Epithelial cell of proximal tubule (primary cell): ENCODE measurements around the gene CDK6. TPM values are rescaled to one million over a fixed set of nuclear protein-coding genes. Genes with fewer than 3 reads are reported as not detected.

Experiments
- DNase-seq: peaks from one replicate; pipeline ENCODE4 v3.0.0-alpha.2; 2011; ENCODE audit warnings: low read depth
- H3K4me3 ChIP-seq: 2 replicates; pipeline ENCODE4 v1.5.1; 2011; ENCODE audit warnings: low read depth, mild to moderate bottlenecking, low read length
- total RNA-seq: library from RNA; depleted of rRNA; stranded (reverse); fragments of >200 nt; gene quantifications from 2 replicates; pipeline ENCODE4 v1.2.3, GENCODE V29; 2015
- TF ChIP-seq, protein P1 (sequence below): conservative IDR thresholded peaks from 2 replicates; pipeline ENCODE4 v1.5.1; 2012; ENCODE audit warnings: low read depth, mild to moderate bottlenecking, low read length

CDK6 gene
- total RNA-seq, 1 donor from 2014 or later, result 99.4 TPM

DNA sequence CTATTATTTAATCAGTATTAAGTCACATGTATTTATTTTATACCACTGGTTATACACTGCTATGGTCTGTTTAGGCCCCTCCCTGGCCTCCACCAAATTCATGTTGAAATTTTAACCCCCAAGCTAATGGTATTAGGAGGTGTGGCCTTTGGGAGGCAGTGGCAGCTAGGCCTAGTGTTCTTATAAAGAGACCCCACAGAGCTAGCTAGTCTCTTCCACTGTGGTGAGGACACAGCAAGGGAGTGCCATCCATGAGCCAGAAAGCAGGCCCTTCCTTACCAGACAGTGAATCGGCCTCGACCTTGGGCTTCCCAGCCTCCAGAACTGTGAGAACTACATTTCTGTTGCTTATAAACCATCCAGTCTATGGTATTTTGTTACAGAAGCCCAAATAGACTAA, 279.1 kb downstream of the CDK6 start:
- TF ChIP-seq, protein P1, sequence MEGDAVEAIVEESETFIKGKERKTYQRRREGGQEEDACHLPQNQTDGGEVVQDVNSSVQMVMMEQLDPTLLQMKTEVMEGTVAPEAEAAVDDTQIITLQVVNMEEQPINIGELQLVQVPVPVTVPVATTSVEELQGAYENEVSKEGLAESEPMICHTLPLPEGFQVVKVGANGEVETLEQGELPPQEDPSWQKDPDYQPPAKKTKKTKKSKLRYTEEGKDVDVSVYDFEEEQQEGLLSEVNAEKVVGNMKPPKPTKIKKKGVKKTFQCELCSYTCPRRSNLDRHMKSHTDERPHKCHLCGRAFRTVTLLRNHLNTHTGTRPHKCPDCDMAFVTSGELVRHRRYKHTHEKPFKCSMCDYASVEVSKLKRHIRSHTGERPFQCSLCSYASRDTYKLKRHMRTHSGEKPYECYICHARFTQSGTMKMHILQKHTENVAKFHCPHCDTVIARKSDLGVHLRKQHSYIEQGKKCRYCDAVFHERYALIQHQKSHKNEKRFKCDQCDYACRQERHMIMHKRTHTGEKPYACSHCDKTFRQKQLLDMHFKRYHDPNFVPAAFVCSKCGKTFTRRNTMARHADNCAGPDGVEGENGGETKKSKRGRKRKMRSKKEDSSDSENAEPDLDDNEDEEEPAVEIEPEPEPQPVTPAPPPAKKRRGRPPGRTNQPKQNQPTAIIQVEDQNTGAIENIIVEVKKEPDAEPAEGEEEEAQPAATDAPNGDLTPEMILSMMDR, result no peak
- DNase-seq, result no peak
- H3K4me3 ChIP-seq, result no peak overlapping the region

Other genes starting within 250 kb of the CDK6 start
- gene FAM133B, start 246.2 kb downstream of the CDK6 start, total RNA-seq, result 14.3 and 20.2 TPM in 2 replicates